AG04450 (cell line): ENCODE data around the gene GMEB1. TPM values are rescaled to one million over a fixed set of nuclear protein-coding genes. Genes with fewer than 3 reads are reported as not detected.
"Not testable (repeated sequence)": the region's sequence is repeated elsewhere in the genome, so short reads cannot be mapped to it uniquely, and the experiment has no call there.

Experiments
- CTCF ChIA-PET: fragments of 300-600, 350-600 bp; formaldehyde crosslinking; extraction: SDS; loops from one replicate; lab custom pipeline; 2022; ENCODE audit warnings: antibody characterized with exemption, inconsistent platforms; lab: Charles Lee
- POLR2A ChIA-PET: fragments of 350-600 bp; formaldehyde crosslinking; extraction: SDS; loops from one replicate; lab custom pipeline; 2021; ENCODE audit warnings: antibody characterized with exemption, inconsistent platforms; lab: Yijun Ruan, JAX
- DNase-seq: peaks from one replicate; pipeline ENCODE4 v3.0.0-alpha.2; 2011; ENCODE audit warnings: low read depth, low spot score
- H3K27ac ChIP-seq: one replicate; pipeline ENCODE4 v1.5.1; 2012; ENCODE audit warnings: low read depth, low read length, control low read depth
- H3K27me3 ChIP-seq: one replicate; pipeline ENCODE4 v1.6.0; 2012; ENCODE audit warnings: low read length; ENCODE audit not compliant: control insufficient read depth, insufficient read depth
- H3K4me3 ChIP-seq: 2 replicates; pipeline ENCODE4 v1.5.1; 2011; ENCODE audit warnings: mild to moderate bottlenecking, low read depth, low read length, control low read depth
- H3K9me3 ChIP-seq: 2 replicates; pipeline ENCODE4 v1.5.1; 2012; ENCODE audit warnings: low read length; ENCODE audit not compliant: control insufficient read depth, insufficient read depth
- polyA plus RNA-seq: library from polyadenylated mRNA; depleted of rRNA; stranded (reverse); fragments of >200 nt; gene quantifications from 2 replicates; pipeline ENCODE4 v1.2.3, GENCODE V29; 2011
- TF ChIP-seq, protein P1 (sequence below): IDR thresholded peaks from 2 replicates; pipeline ENCODE4 v1.5.1; 2011; ENCODE audit warnings: low read depth, low read length, control low read depth, inconsistent platforms

GMEB1 gene
- polyA plus RNA-seq, 1 experiment, result 6.5 TPM

DNA sequence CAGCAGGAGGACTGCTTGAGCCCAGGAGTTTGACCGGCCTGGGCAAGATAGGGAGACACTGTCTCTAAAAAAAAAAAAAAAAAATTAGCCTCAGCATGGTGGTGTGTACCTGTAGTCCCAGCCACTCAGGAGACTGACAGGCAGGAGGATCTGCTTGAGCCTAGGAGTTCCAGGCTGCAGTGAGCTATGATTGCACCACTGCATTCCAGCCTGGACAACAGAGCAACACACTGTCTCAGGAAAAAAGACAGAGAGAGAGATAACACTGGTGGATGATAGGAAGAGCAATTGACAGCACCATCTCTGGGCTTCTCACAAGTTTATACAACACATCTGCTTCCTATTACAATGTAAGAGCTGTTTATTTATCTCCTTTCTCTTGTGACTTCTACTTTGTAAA, 22.5 kb upstream of the GMEB1 start:
- TF ChIP-seq, protein P1, sequence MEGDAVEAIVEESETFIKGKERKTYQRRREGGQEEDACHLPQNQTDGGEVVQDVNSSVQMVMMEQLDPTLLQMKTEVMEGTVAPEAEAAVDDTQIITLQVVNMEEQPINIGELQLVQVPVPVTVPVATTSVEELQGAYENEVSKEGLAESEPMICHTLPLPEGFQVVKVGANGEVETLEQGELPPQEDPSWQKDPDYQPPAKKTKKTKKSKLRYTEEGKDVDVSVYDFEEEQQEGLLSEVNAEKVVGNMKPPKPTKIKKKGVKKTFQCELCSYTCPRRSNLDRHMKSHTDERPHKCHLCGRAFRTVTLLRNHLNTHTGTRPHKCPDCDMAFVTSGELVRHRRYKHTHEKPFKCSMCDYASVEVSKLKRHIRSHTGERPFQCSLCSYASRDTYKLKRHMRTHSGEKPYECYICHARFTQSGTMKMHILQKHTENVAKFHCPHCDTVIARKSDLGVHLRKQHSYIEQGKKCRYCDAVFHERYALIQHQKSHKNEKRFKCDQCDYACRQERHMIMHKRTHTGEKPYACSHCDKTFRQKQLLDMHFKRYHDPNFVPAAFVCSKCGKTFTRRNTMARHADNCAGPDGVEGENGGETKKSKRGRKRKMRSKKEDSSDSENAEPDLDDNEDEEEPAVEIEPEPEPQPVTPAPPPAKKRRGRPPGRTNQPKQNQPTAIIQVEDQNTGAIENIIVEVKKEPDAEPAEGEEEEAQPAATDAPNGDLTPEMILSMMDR, result no peak
- peak; percentile 55 for DNase-seq
- CTCF ChIA-PET, result interaction anchor here (0.6 to 1.3 kb wide), 2 partner anchors 91 to 231 kb away, joined by 3 to 7 read pairs; partner anchors contain the start of gene YTHDF2
- POLR2A ChIA-PET, result interaction anchor here (0.5 to 1.6 kb wide), 3 partner anchors 38 to 324 kb away, joined by 3 to 10 read pairs (median 6); partner anchors contain the start of gene YTHDF2
- H3K4me3 ChIP-seq, result no peak overlapping the region
- no peaks in the 10 kb centered on the region; the same call in 1 of the 2 replicates for H3K9me3 ChIP-seq
- H3K27me3 ChIP-seq, result no peaks in the 10 kb centered on the region
- H3K27ac ChIP-seq, result peak overlapping the region; percentile 39

DNA sequence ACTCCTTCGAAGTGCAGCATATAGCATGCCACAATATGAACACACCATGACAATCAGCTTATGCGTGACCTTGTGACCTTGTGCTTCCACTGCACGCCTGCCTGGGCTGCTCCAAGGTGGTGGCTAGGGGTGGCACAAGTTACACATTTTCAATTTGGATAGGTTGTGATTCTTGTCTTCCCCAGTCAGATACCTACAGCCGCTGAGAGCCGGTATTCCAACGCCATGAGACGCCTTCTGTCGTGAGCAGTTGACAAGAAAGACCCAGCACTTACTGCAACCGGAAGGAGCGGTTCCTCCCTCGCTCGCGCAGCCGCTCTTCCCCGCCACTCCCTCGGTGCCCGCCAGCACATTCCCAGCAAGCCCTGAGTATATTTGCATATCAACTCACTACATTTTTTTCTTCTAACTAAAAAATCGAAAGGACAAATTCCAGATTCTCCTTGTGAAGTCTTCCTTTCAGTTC, 20.5 kb upstream of the GMEB1 start:
- Histone ChIP-seq H3K9me3 (no peaks in the 10 kb centered on the region), H3K27ac (peak overlapping the region; percentile 89), H3K4me3 (peak overlapping the region; percentile 57), H3K27me3 (no peaks in the 10 kb centered on the region)
- DNase-seq, result peak; percentile 78
- TF ChIP-seq, protein P1, result no peak
- POLR2A ChIA-PET, result interaction anchor here (0.6 to 1.9 kb wide), 24 partner anchors 8 to 835 kb away, joined by 3 to 40 read pairs (median 6); partner anchors contain the start of genes GMEB1, RCC1, SRSF4 and TRNAU1AP
- CTCF ChIA-PET, result interaction anchor here (0.8 to 1.4 kb wide), 2 partner anchors 89 to 228 kb away, joined by 6 to 9 read pairs; partner anchors contain the start of gene YTHDF2

DNA sequence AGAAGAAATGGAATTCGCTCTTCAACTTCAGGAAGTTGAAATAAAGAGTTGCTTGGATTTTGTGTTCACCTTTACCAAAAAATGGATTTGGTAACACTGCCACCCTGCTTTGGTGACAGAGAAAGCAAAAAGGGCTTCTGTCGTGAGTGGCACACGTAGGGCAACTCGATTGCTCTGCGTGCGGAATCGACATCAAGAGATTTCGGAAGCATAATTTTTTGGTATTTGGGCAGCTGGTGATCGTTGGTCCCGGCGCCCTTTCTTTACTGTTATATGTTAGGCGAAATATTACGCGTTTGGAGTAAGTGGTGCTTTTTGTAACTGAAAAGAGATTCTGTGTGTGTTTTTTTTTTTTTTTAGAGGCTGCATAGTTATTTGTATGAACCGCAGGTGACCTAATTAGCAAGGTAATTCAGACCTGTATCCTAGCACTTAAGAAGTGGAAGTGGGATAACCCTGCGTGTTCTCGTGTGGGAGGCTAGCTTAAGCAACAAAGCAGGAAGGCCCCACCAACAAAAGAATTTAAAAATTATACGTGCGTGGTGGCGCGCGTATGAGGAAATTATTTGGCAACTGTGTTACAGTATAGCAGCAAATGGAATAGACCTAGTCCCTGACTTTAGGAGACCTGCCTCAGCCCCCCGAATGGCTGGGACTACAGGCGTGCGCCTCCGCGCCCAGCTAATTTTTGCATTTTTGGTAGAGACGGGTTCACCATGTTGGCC, 19.9 kb upstream of the GMEB1 start, which contains the start of gene RNU11:
RNU11 (plus strand) TSS at position 127 of the 725 bp plus-strand sequence.
- H3K4me3 ChIP-seq, result peak within 1 kb of the TSS; percentile 57
- H3K9me3 ChIP-seq, result no peaks in the 10 kb centered on the region
- peak; percentile 98 for DNase-seq
- TF ChIP-seq, protein P1, result no peak
- H3K27ac ChIP-seq, result peak within 1 kb of the TSS; percentile 89
- H3K27me3 ChIP-seq, result no peaks in the 10 kb centered on the region
- CTCF ChIA-PET, result interaction anchor here (0.8 to 1.4 kb wide), 2 partner anchors 88 to 228 kb away, joined by 6 to 9 read pairs; partner anchors contain the start of gene YTHDF2
- POLR2A ChIA-PET, result interaction anchor here (0.6 to 1.9 kb wide), 32 partner anchors 8 to 835 kb away, joined by 3 to 40 read pairs (median 5); partner anchors contain the start of genes GMEB1, RCC1, SRSF4 and TRNAU1AP

DNA sequence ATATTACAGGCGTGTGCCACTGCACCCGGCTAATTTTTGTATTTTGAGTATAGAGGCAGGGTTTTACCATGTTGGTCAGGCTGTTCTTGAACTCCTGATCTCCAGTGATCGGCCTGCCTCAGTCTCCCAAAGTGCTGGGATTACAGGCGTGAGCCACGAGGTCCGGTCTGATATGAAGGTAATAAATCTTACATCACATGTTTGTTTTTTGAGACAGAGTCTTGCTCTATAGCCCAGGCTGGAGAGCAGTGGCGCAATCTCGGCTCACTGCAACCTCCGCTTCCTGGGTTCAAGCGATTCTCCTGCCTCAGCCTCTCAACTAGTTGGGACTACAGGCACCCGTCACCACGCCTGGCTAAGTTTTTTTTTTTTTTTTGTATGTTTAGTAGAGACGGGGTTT, 15.5 kb upstream of the GMEB1 start:
- POLR2A ChIA-PET, H3K27ac ChIP-seq, DNase-seq, CTCF ChIA-PET, H3K9me3 ChIP-seq, H3K4me3 ChIP-seq, H3K27me3 ChIP-seq: not testable (repeated sequence)

DNA sequence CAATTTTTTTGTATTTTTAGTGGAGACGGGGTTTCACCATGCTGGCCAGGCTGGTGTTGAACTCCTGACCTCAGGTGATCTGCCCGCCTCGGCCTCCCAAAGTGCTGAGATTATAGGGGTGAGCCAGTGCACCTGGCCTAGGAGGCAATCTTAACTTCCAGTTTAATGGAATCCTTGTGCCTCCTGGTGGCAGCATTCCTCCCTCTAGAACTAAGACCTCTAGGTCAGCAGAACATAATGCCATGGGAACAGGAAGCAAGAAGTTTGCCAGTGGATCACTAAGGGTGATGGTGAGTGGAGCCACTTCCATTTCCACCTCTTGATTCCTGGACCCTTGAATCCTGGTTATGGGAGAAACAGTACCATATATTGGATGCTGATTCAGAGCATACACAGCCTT, 14.7 kb upstream of the GMEB1 start:
- POLR2A ChIA-PET, H3K27me3 ChIP-seq, DNase-seq, H3K9me3 ChIP-seq, H3K4me3 ChIP-seq, H3K27ac ChIP-seq: not testable (repeated sequence)
- CTCF ChIA-PET, result interaction anchor here (1.0 to 1.1 kb wide), 2 partner anchors 82 to 223 kb away, joined by 3 read pairs; no protein-coding TSS in a partner anchor
- TF ChIP-seq, protein P1, result peak; percentile 31

DNA sequence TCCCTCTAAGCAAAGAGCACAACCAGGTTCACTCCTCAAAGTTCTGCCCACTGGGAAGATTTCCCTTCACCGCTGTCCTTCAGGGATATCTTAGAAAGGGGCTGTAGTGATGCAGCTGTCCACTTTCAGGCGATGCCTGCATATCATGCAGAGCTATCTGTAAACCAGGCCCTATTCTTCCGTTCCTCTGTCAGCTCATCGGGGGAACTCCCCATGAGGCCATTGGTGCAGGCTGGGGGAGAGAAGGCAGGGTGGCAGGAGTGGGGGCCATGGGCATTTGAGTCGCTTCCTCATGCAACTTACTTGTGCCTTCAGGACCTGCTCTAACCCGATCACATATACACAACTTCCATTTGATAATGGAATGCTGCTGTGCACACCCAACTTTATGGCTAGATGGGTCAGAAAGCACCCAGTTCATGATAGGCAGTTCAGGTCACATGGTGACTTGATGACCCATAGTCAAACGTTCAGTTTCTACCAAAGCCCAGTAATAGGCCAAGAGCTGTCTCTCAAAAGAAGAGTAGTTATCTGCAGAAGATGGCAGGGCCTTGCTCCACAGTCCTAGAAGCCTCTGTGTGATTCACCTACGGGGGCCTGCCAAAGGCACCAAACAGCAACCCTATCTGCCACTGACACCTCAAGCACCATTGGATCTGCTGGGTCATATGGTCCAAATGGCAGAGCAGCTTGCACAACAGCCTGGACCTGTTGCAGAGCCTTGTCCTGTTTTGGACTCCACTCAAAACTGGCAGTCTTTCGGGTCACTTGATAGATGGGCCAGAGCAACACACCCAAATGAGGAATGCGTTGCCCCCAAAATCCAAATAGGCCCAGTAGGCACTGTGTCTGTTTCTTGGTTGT, 12.9 kb upstream of the GMEB1 start:
- H3K27me3 ChIP-seq, H3K9me3 ChIP-seq, DNase-seq, H3K4me3 ChIP-seq, POLR2A ChIA-PET, H3K27ac ChIP-seq: not testable (repeated sequence)
- CTCF ChIA-PET, result interaction anchor here (0.6 to 0.9 kb wide), 2 partner anchors 12 to 222 kb away, joined by 4 to 9 read pairs; no protein-coding TSS in a partner anchor
